Neuronal stem cell (in vitro differentiated cells): ENCODE results near the gene ENG. TPM values are rescaled to one million over a fixed set of nuclear protein-coding genes. Genes with fewer than 3 reads are reported as not detected.

Experiments used
- DNase-seq: peaks from one replicate; pipeline ENCODE4 v3.0.0-alpha.2; 2013; ENCODE audit warnings: low spot score
- H2AFZ ChIP-seq: one replicate; pipeline ENCODE4 v1.6.1; 2013; ENCODE audit warnings: mild to moderate bottlenecking, low read length, inconsistent platforms
- H2AK5ac ChIP-seq: 2 replicates; pipeline ENCODE4 v1.6.1; 2013; ENCODE audit warnings: low read depth, mild to moderate bottlenecking, inconsistent platforms, low read length, moderate library complexity, mixed read lengths
- H2BK120ac ChIP-seq: 2 replicates; pipeline ENCODE4 v1.6.1; 2013; ENCODE audit warnings: low read depth, mild to moderate bottlenecking, inconsistent platforms, low read length, moderate library complexity, mixed read lengths
- H2BK12ac ChIP-seq: one replicate; pipeline ENCODE4 v1.6.1; 2013; ENCODE audit warnings: low read length, inconsistent platforms
- H2BK15ac ChIP-seq: 2 replicates; pipeline ENCODE4 v1.6.1; 2013; ENCODE audit warnings: mild to moderate bottlenecking, low read length, inconsistent platforms, mixed read lengths
- H2BK5ac ChIP-seq: one replicate; pipeline ENCODE4 v1.6.1; 2013; ENCODE audit warnings: inconsistent platforms, mild to moderate bottlenecking, low read length, moderate library complexity
- H3K14ac ChIP-seq: one replicate; pipeline ENCODE4 v1.6.1; 2013; ENCODE audit warnings: low read length, inconsistent platforms
- H3K18ac ChIP-seq: 2 replicates; pipeline ENCODE4 v1.6.1; 2013; ENCODE audit warnings: low read length, inconsistent platforms
- H3K23ac ChIP-seq: 2 replicates; pipeline ENCODE4 v1.6.1; 2013; ENCODE audit warnings: low read depth, mild to moderate bottlenecking, mixed read lengths, low read length, inconsistent platforms; ENCODE audit not compliant: poor library complexity
- H3K27ac ChIP-seq: replicated peaks from 3 replicates; pipeline ENCODE4 v1.5.1; 2013; ENCODE audit warnings: low read length, inconsistent platforms
- H3K27me3 ChIP-seq, 3 experiments: 2 replicates each; pipeline ENCODE4 v1.6.1; 2013; ENCODE audit warnings: low read length in 3 of 3, mild to moderate bottlenecking in 2 of 3, inconsistent platforms in 1 of 3, low read depth in 1 of 3, mixed read lengths in 1 of 3, moderate library complexity in 1 of 3; ENCODE audit not compliant: control insufficient read depth in 3 of 3, insufficient read depth in 3 of 3
- H3K36me3 ChIP-seq, 2 donors: replicated peaks in 1 of 2; 2 replicates each; pipeline ENCODE4 v1.6.1; 2013; ENCODE audit warnings: low read length in 2 of 2; ENCODE audit not compliant: control insufficient read depth in 2 of 2, insufficient read depth in 2 of 2
- H3K4ac ChIP-seq: 2 replicates; pipeline ENCODE4 v1.6.1; 2013; ENCODE audit warnings: inconsistent platforms, mild to moderate bottlenecking, low read length, moderate library complexity
- H3K4me1 ChIP-seq, 2 donors: 1 replicate in 1 of 2; 2 replicates in 1 of 2; pipeline ENCODE4 v1.6.1; 2013; ENCODE audit warnings: low read length in 2 of 2, low read depth in 1 of 2; ENCODE audit not compliant: control insufficient read depth in 2 of 2, insufficient read depth in 1 of 2
- H3K4me2 ChIP-seq: one replicate; pipeline ENCODE4 v1.6.1; 2013; ENCODE audit warnings: mild to moderate bottlenecking, low read length, inconsistent platforms; ENCODE audit not compliant: insufficient read depth, poor library complexity, severe bottlenecking
- H3K4me3 ChIP-seq, 2 donors: 2 replicates each; pipeline ENCODE4 v1.5.1; 2013; ENCODE audit warnings: low read length in 2 of 2, mild to moderate bottlenecking in 2 of 2, inconsistent platforms in 1 of 2, moderate library complexity in 1 of 2
- H3K79me1 ChIP-seq: one replicate; pipeline ENCODE4 v1.6.1; 2013; ENCODE audit warnings: low read depth, mild to moderate bottlenecking, inconsistent platforms, low read length, moderate library complexity
- H3K9ac ChIP-seq: one replicate; pipeline ENCODE4 v1.6.1; 2013; ENCODE audit warnings: mild to moderate bottlenecking, low read depth, low read length, inconsistent platforms; ENCODE audit not compliant: poor library complexity
- H3K9me3 ChIP-seq, 2 donors: replicated peaks in 1 of 2; 2 replicates each; pipeline versions ENCODE3 to v1.6.1; 2013; ENCODE audit warnings: low read length in 2 of 2, mild to moderate bottlenecking in 2 of 2, inconsistent platforms in 1 of 2, low read depth in 1 of 2, mixed read lengths in 1 of 2, moderate library complexity in 1 of 2; ENCODE audit not compliant: control insufficient read depth in 2 of 2, insufficient read depth in 1 of 2
- H4K8ac ChIP-seq: one replicate; pipeline ENCODE4 v1.6.1; 2013; ENCODE audit warnings: low read depth, mild to moderate bottlenecking, inconsistent platforms, low read length, moderate library complexity
- H4K91ac ChIP-seq: one replicate; pipeline ENCODE4 v1.6.1; 2013; ENCODE audit warnings: low read length, low read depth, mild to moderate bottlenecking, inconsistent platforms; ENCODE audit not compliant: poor library complexity
- WGBS, 2 donors: extraction: QIAGEN DNeasy Blood & Tissue Kit; methylation state at CpG; one replicate each; pipeline ENCODE4 v1.1.7; 2013; ENCODE audit warnings: missing lambda C conversion rate in 2 of 2, mixed read lengths in 1 of 2; ENCODE audit not compliant: insufficient read length in 2 of 2, insufficient replicate concordance in 1 of 2; ENCODE audit errors: extremely low coverage in 2 of 2; 5-methylcytosine and 5-hydroxymethylcytosine counted together
- polyA plus RNA-seq, 2 experiments: library from polyadenylated mRNA; stranded (reverse); fragments of 200-250 nt; gene quantifications; one replicate each; pipeline ENCODE4 v1.2.3, GENCODE V29; 2013

Gene ENG
- polyA plus RNA-seq (2013, experiment 1 of 2) = 0.11 TPM
- 0.10 TPM for polyA plus RNA-seq (2013, experiment 2 of 2)

- H2BK120ac ChIP-seq = no peak within 1 kb of the TSS
- no peak within 1 kb of the TSS for H3K4me3 ChIP-seq
- H2AFZ ChIP-seq = peak within 1 kb of the TSS; percentile 75
- H3K4ac ChIP-seq = no peak within 1 kb of the TSS
- H2BK15ac ChIP-seq = peak within 1 kb of the TSS; percentile 9
- H3K18ac ChIP-seq = peak within 1 kb of the TSS; percentile 85
- no peak within 1 kb of the TSS for H3K27ac ChIP-seq
- peak within 1 kb of the TSS; percentile 76 for H2AK5ac ChIP-seq
- H2BK12ac ChIP-seq = peak within 1 kb of the TSS; percentile 41
- no CpG with 5 or more reads among the region's 37 CpGs for WGBS, 2 donors
- no peak for DNase-seq
- H3K27me3 ChIP-seq = no peaks in the 10 kb centered on the region
- H3K14ac ChIP-seq = no peak within 1 kb of the TSS
- H3K79me1 ChIP-seq = peaks cover 1% of the 10 kb centered on the region
- H3K9me3 ChIP-seq = peaks cover 0 to 6% of the 10 kb centered on the region in 2 donors
- no peaks in the 10 kb centered on the region for H3K36me3 ChIP-seq
- H2BK5ac ChIP-seq = no peak within 1 kb of the TSS
- H3K23ac ChIP-seq = peak within 1 kb of the TSS; percentile 77
- H3K4me2 ChIP-seq = no peak within 1 kb of the TSS
- H3K9ac ChIP-seq = no peak within 1 kb of the TSS
- H4K8ac ChIP-seq = no peak within 1 kb of the TSS
- no peak within 1 kb of the TSS for H4K91ac ChIP-seq
- peaks cover 0 to 3% of the 10 kb centered on the region in 2 donors for H3K4me1 ChIP-seq
Measured at GRCh38 chr9:127854184-127854806, at the start of gene ENG. Gene ENG (minus strand): TSS chr9:127854658. CDS start chr9:127854355, 303 bp downstream.

GRCh38 chr9:127903557-127904475 lies 49.4 kb upstream of the ENG start:
- H2BK120ac ChIP-seq = no peak overlapping the region
- no peak overlapping the region for H3K27ac ChIP-seq
- no peak overlapping the region for H3K9ac ChIP-seq
- H3K36me3 ChIP-seq = no peaks in the 10 kb centered on the region
- peaks cover 3% of the 10 kb centered on the region for H3K79me1 ChIP-seq
- H2BK15ac ChIP-seq = peak overlapping the region; percentile 4
- H3K27me3 ChIP-seq = no peaks in the 10 kb centered on the region
- no peaks in the 10 kb centered on the region for H3K9me3 ChIP-seq
- H3K23ac ChIP-seq = peak overlapping the region; percentile 68
- H3K4me3 ChIP-seq = no peak overlapping the region
- no peak for DNase-seq
- H3K4ac ChIP-seq = no peak overlapping the region
- H2BK12ac ChIP-seq = no peak overlapping the region
- peak overlapping the region; percentile 57 for H2AFZ ChIP-seq
- H2AK5ac ChIP-seq = peak overlapping the region; percentile 78
- H4K91ac ChIP-seq = no peak overlapping the region
- no peak overlapping the region for H2BK5ac ChIP-seq
- no peak overlapping the region for H3K14ac ChIP-seq
- WGBS, 2 donors = no CpG with 5 or more reads among the region's 17 CpGs
- no peak overlapping the region for H3K4me2 ChIP-seq
- peak overlapping the region; percentile 74 for H3K18ac ChIP-seq
- H4K8ac ChIP-seq = no peak overlapping the region
- peaks cover 10 to 25% of the 10 kb centered on the region in 2 donors for H3K4me1 ChIP-seq

- H3K4me1 ChIP-seq = peaks cover 25 to 31% of the 10 kb centered on the region in 2 donors
- peak within 1 kb of the TSS; percentile 91 for H2BK5ac ChIP-seq
- H3K4me3 ChIP-seq = peak within 1 kb of the TSS; percentile 84 to 89
- peak within 1 kb of the TSS; percentile 60 for H3K23ac ChIP-seq
- H3K27me3 ChIP-seq = no peaks in the 10 kb centered on the region
- peaks cover 4 to 15% of the 10 kb centered on the region in 2 donors for H3K9me3 ChIP-seq
- H3K79me1 ChIP-seq = peaks cover 6% of the 10 kb centered on the region
- peaks cover 20 to 22% of the 10 kb centered on the region in 2 donors for H3K36me3 ChIP-seq
- peak within 1 kb of the TSS; percentile 95 for H3K4ac ChIP-seq
- H3K14ac ChIP-seq = peak within 1 kb of the TSS; percentile 90
- H3K18ac ChIP-seq = peak within 1 kb of the TSS; percentile 93
- peak within 1 kb of the TSS; percentile 91 for H3K9ac ChIP-seq
- peak within 1 kb of the TSS; percentile 92 for H2AFZ ChIP-seq
- DNase-seq = peak; percentile 59
- no peak within 1 kb of the TSS for H4K91ac ChIP-seq
- no peak within 1 kb of the TSS for H4K8ac ChIP-seq
- H2BK12ac ChIP-seq = peak within 1 kb of the TSS; percentile 63
- peak within 1 kb of the TSS; percentile 99 for H2AK5ac ChIP-seq
- WGBS, 2 donors = no CpG with 5 or more reads among the region's 89 CpGs
- peak within 1 kb of the TSS; percentile 67 for H2BK120ac ChIP-seq
- peak within 1 kb of the TSS; percentile 86 for H3K4me2 ChIP-seq
- peak within 1 kb of the TSS; percentile 54 for H3K27ac ChIP-seq
- peak within 1 kb of the TSS; percentile 73 for H2BK15ac ChIP-seq
Measured at GRCh38 chr9:127899128-127899943, 44.9 kb upstream of the ENG start, which contains the start of gene ST6GALNAC6. Gene ST6GALNAC6 (minus strand): TSS chr9:127899603. CDS start chr9:127897981, 1,622 bp downstream.
